B cell (primary cell): ENCODE results near the gene GPR142.

Source experiments
- EZH2 ChIP-seq: IDR thresholded peaks from 2 replicates; pipeline ENCODE4 v1.6.1; 2012; ENCODE audit warnings: borderline replicate concordance, low read depth, mild to moderate bottlenecking, moderate library complexity, low read length; ENCODE audit not compliant: insufficient read depth, poor library complexity, severe bottlenecking
- TF ChIP-seq, protein P1 (sequence below): fragments of 200-600 bp; IDR thresholded peaks from one replicate; pipeline ENCODE4 v1.8.0; 2022; ENCODE audit warnings: antibody characterized with exemption, mild to moderate bottlenecking

DNA sequence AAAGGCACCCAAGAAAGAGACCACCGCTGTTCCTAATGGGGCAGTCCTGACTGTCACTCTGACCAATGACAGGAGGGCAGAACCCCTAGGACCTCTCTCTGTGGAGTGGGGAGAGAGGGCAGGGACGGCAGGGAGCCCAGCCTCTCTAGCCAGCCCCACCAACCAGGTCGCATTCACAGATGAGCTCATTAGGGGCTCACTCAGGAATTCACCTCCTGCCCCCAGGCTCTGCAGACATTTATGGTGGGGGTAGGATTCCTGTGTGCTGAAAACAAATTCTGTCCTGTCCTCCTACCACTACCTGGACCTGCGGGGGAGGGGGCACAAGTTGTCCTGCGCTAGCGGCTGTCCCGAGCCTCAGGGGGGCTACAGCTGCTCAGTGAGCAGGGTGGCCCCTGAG lies 36.9 kb downstream of the GPR142 start:
- no peak for TF ChIP-seq EZH2
- TF ChIP-seq, protein P1, sequence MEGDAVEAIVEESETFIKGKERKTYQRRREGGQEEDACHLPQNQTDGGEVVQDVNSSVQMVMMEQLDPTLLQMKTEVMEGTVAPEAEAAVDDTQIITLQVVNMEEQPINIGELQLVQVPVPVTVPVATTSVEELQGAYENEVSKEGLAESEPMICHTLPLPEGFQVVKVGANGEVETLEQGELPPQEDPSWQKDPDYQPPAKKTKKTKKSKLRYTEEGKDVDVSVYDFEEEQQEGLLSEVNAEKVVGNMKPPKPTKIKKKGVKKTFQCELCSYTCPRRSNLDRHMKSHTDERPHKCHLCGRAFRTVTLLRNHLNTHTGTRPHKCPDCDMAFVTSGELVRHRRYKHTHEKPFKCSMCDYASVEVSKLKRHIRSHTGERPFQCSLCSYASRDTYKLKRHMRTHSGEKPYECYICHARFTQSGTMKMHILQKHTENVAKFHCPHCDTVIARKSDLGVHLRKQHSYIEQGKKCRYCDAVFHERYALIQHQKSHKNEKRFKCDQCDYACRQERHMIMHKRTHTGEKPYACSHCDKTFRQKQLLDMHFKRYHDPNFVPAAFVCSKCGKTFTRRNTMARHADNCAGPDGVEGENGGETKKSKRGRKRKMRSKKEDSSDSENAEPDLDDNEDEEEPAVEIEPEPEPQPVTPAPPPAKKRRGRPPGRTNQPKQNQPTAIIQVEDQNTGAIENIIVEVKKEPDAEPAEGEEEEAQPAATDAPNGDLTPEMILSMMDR = no peak
